SK-N-SH (cell line): ENCODE results near the gene IFNA1.
"Not testable (repeated sequence)": the region's sequence is repeated elsewhere in the genome, so short reads cannot be mapped to it uniquely, and the experiment has no call there.

Experiments
- CTCF ChIP-seq: fragments of 200-600 bp; sonication (generic); IDR thresholded peaks from 2 replicates; pipeline ENCODE4 v1.6.1; 2017; ENCODE audit warnings: antibody characterized with exemption, mild to moderate bottlenecking, moderate library complexity
- EP300 ChIP-seq, 2 experiments: IDR thresholded peaks; 2 replicates each; pipeline versions ENCODE4 v1.4.0 to v1.6.1; 2012; ENCODE audit warnings: borderline replicate concordance in 1 of 2, low read depth in 1 of 2, low read length in 1 of 2
- POLR2AphosphoS5 ChIP-seq: IDR thresholded peaks from 2 replicates; pipeline ENCODE4 v1.6.1; 2012; ENCODE audit warnings: low read depth, low read length
- TAF1 ChIP-seq: IDR thresholded peaks from 2 replicates; pipeline ENCODE4 v1.6.1; 2012; ENCODE audit warnings: low read depth, mild to moderate bottlenecking, low read length, moderate library complexity, borderline replicate concordance
- YY1 ChIP-seq: IDR thresholded peaks from 2 replicates; pipeline ENCODE4 v1.4.0; 2012; ENCODE audit warnings: low read depth, mild to moderate bottlenecking

- TF ChIP-seq YY1; EP300 (IDR thresholded peaks at IDR 0.05; ENCODE audit: borderline replicate concordance in 1 of 2, low read depth in 1 of 2, low read length in 1 of 2); POLR2AphosphoS5; TAF1; CTCF: not testable (repeated sequence)
Measured at GRCh38 chr9:21449312-21449711, 9.1 kb downstream of the IFNA1 start.
